Measurements from ENCODE around the gene DCUN1D3. TPM values are rescaled to one million over a fixed set of nuclear protein-coding genes. Genes with fewer than 3 reads are reported as not detected.

Gene DCUN1D3
- total and polyA plus RNA-seq, 8 donors: 1.4 to 25.7 (median 7.7) TPM

DNA sequence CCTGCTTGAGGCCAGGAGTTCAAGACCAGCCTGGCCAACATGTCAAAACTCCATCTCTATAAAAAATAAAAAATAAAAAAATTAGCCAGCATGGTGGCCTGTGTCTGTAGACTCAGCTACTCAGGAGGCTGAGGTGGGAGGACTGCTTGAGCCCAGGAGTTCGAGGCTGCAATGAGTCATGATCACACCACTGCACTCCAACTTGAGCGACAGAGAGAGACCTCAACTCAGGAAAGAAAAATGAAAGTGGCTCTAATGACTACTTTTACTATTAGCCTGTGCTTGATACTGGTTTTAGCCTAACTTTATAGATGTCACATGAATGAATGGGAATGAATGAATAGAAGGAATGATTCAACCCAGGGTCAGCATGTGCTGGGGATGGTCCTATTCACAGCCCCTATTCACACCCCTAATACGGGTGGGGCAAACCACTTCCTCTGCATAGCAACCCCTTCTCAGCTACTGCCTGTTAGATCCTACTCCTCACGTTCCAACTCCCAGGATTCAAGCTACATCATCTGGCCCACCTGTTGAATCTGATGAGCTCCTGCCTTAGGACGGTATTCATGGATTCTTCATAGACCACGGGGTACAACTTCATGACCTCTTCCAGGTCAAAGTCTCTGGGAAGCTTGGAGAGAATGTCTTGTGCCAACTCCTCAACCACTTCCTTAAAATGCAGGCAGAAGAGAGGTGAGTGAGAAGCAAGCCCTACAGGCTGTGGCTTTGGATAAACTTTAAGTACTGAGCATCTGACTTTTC lies 40.9 kb upstream of the DCUN1D3 start:
- H3K27ac ChIP-seq: no peak overlapping the region
- H3K4me3 ChIP-seq: no peak overlapping the region
- TF ChIP-seq POLR2A (IDR thresholded peaks at IDR 0.05): no peak
- TF ChIP-seq CTCF (IDR thresholded peaks at IDR 0.05): no peak
- no peak for TF ChIP-seq EP300 (IDR thresholded peaks at IDR 0.05)
- TF ChIP-seq POLR2AphosphoS5 (IDR thresholded peaks at IDR 0.05): no peak
- no peaks in the 10 kb centered on the region for H3K36me3 ChIP-seq
- DNase-seq: no peak
- WGBS, 5 donors: 62 to 70% (median 64%) methylated on average over 6 of the region's 6 CpGs
- intact Hi-C loops (cut with DNase I; ENCODE audit: low total_unique reads): no loop called here
- H3K9me3 ChIP-seq: no peaks in the 10 kb centered on the region
- no peaks in the 10 kb centered on the region for H3K27me3 ChIP-seq
- no peaks in the 10 kb centered on the region for H3K4me1 ChIP-seq

- TF ChIP-seq EP300 (IDR thresholded peaks at IDR 0.05) (no peak), CTCF (IDR thresholded peaks at IDR 0.05) (no peak), POLR2A (IDR thresholded peaks at IDR 0.05) (no peak)
- intact Hi-C loops (cut with DNase I; ENCODE audit: low total_unique reads): no loop called here
- Histone ChIP-seq H3K9me3 (no peaks in the 10 kb centered on the region), H3K4me3 (no peak overlapping the region), H3K36me3 (no peaks in the 10 kb centered on the region), H3K27ac (no peak overlapping the region), H3K27me3 (no peaks in the 10 kb centered on the region), H3K4me1 (no peaks in the 10 kb centered on the region)
- DNase-seq: no peak
Measured at GRCh38 chr16:20939611-20940010, 39.5 kb upstream of the DCUN1D3 start.

GRCh38 chr16:20938426-20938825 lies 38.3 kb upstream of the DCUN1D3 start:
- H3K27me3 ChIP-seq: no peaks in the 10 kb centered on the region
- no peak overlapping the region for H3K27ac ChIP-seq
- no peaks in the 10 kb centered on the region for H3K9me3 ChIP-seq
- no peak overlapping the region for H3K4me3 ChIP-seq
- no peaks in the 10 kb centered on the region for H3K4me1 ChIP-seq
- WGBS, 5 donors: 36 to 59% (median 54%) methylated on average over 2 of the region's 2 CpGs
- no peak for TF ChIP-seq EP300 (IDR thresholded peaks at IDR 0.05)
- no peak for TF ChIP-seq CTCF (IDR thresholded peaks at IDR 0.05)
- TF ChIP-seq POLR2AphosphoS5 (IDR thresholded peaks at IDR 0.05): no peak
- no peak for TF ChIP-seq POLR2A (IDR thresholded peaks at IDR 0.05)
- intact Hi-C loops (cut with DNase I; ENCODE audit: low total_unique reads): no loop called here
- no peak for DNase-seq
- no peaks in the 10 kb centered on the region for H3K36me3 ChIP-seq

- peak in 1 of 2 donors; percentile 21 for DNase-seq
- H3K4me3 ChIP-seq: no peak overlapping the region
- TF ChIP-seq POLR2AphosphoS5 (IDR thresholded peaks at IDR 0.05) (no peak), CTCF (IDR thresholded peaks at IDR 0.05) (no peak), EP300 (IDR thresholded peaks at IDR 0.05) (no peak), POLR2A (IDR thresholded peaks at IDR 0.05) (no peak)
- 62 to 71% (median 64%) methylated on average over 6 of the region's 6 CpGs for WGBS, 5 donors
- intact Hi-C loops (cut with DNase I; ENCODE audit: low total_unique reads): no loop called here
- H3K4me1 ChIP-seq: no peaks in the 10 kb centered on the region
- H3K36me3 ChIP-seq: no peaks in the 10 kb centered on the region
- H3K27me3 ChIP-seq: no peaks in the 10 kb centered on the region
- no peak overlapping the region for H3K27ac ChIP-seq
- H3K9me3 ChIP-seq: no peaks in the 10 kb centered on the region
Measured at GRCh38 chr16:20937736-20938135, 37.6 kb upstream of the DCUN1D3 start.
